ENCODE results near the gene CUTC. TPM values are rescaled to one million over a fixed set of nuclear protein-coding genes. Genes with fewer than 3 reads are reported as not detected.

The CUTC gene
- total and polyA plus RNA-seq, 2 donors (not counting 3 experiments of a cell fraction or from before 2014, with no cell fraction given), result 20.4 to 23.1 TPM

DNA sequence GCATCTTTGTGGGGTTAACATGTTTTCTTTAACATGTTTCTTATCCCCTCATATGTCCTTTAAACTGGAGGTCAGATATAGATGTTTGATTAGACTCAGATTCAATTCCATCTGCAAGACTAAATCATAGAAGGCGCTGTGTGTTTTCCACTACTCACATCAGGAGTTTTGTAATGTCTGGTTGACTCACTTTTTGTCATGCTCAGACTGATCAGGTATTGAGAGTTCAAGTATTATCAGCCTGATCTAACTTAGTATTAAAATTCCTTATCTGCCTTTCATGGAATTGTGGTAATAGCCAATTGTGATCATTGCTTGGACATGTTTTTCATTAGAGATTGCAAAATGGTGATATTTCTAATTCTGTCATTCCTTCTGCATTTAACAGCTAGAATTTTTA is 42.6 kb upstream of the CUTC start:
- dilution Hi-C loops (cut with MboI; ENCODE audit: extremely low pct_ligation_motif_present, low sequenced_read_pairs), result no loop called here
- Histone ChIP-seq H2AFZ (ENCODE audit: low read depth, low read length) (no peak overlapping the region), H4K20me1 (replicated peaks; ENCODE audit: control insufficient read depth, extremely low read depth, insufficient read depth, low read length) (no peaks in the 10 kb centered on the region), H3K9ac (replicated peaks; ENCODE audit: extremely low read depth, insufficient read depth, low read length) (no peak overlapping the region), H3K36me3 (ENCODE audit: control insufficient read depth in 2 of 2, extremely low read depth in 1 of 2, insufficient read depth in 2 of 2, low read length in 2 of 2) (peaks cover 3 to 4% of the 10 kb centered on the region in 2 experiments), H3K27ac (ENCODE audit: insufficient read depth, low read depth, low read length) (no peak overlapping the region), H3K9me1 (replicated peaks; ENCODE audit: control insufficient read depth, extremely low read depth, insufficient read depth, low read length) (no peaks in the 10 kb centered on the region), H3K4me1 (ENCODE audit: control insufficient read depth, extremely low read depth, insufficient read depth, low read length) (no peaks in the 10 kb centered on the region), H3K4me2 (ENCODE audit: insufficient read depth, low read length) (no peak overlapping the region), H3K79me2 (ENCODE audit: control insufficient read depth, insufficient read depth, low read length) (no peaks in the 10 kb centered on the region), H3K27me3 (ENCODE audit: control insufficient read depth in 2 of 2, insufficient read depth in 2 of 2, low read length in 2 of 2) (no peaks in the 10 kb centered on the region), H3K4me3 (replicated peaks in 1 of 3; ENCODE audit: insufficient read depth in 1 of 3, low read depth in 1 of 3, low read length in 3 of 3) (no peak overlapping the region), H3K9me3 (replicated peaks; ENCODE audit: control insufficient read depth, insufficient read depth, low read length) (no peaks in the 10 kb centered on the region)
- FAIRE-seq, result no peak
- POLR2A ChIA-PET, result no interaction called here
- TF ChIP-seq FOS (IDR thresholded peaks at IDR 0.05; ENCODE audit: borderline replicate concordance, insufficient read depth, low read length), result no peak
- TF ChIP-seq JUN (IDR thresholded peaks at IDR 0.05; ENCODE audit: borderline replicate concordance, insufficient read depth, insufficient read length, low read depth), result no peak
- no peak for TF ChIP-seq MYC (IDR thresholded peaks at IDR 0.05; ENCODE audit: low read depth, low read length)
- TF ChIP-seq, protein P1, sequence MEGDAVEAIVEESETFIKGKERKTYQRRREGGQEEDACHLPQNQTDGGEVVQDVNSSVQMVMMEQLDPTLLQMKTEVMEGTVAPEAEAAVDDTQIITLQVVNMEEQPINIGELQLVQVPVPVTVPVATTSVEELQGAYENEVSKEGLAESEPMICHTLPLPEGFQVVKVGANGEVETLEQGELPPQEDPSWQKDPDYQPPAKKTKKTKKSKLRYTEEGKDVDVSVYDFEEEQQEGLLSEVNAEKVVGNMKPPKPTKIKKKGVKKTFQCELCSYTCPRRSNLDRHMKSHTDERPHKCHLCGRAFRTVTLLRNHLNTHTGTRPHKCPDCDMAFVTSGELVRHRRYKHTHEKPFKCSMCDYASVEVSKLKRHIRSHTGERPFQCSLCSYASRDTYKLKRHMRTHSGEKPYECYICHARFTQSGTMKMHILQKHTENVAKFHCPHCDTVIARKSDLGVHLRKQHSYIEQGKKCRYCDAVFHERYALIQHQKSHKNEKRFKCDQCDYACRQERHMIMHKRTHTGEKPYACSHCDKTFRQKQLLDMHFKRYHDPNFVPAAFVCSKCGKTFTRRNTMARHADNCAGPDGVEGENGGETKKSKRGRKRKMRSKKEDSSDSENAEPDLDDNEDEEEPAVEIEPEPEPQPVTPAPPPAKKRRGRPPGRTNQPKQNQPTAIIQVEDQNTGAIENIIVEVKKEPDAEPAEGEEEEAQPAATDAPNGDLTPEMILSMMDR (IDR thresholded peaks at IDR 0.05; ENCODE audit: extremely low read depth in 1 of 2, insufficient read depth in 1 of 2, low read depth in 1 of 2, low read length in 2 of 2), result no peak
- TF ChIP-seq EZH2 (IDR thresholded peaks at IDR 0.05; ENCODE audit: borderline replicate concordance, low read depth, low read length, severe bottlenecking), result no peak
- TF ChIP-seq, protein P2, sequence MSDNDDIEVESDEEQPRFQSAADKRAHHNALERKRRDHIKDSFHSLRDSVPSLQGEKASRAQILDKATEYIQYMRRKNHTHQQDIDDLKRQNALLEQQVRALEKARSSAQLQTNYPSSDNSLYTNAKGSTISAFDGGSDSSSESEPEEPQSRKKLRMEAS (IDR thresholded peaks at IDR 0.05; ENCODE audit: insufficient read depth, insufficient read length), result no peak
- no peak for TF ChIP-seq GATA2 (IDR thresholded peaks at IDR 0.05; ENCODE audit: insufficient read depth, insufficient read length, low read depth, low read length)
- no peak for TF ChIP-seq POLR2AphosphoS5 (IDR thresholded peaks at IDR 0.05; ENCODE audit: insufficient read depth, low read depth, low read length)
- TF ChIP-seq POLR2A (IDR thresholded peaks at IDR 0.05; ENCODE audit: low read depth, low read length), result no peak
- CTCF ChIA-PET, result no interaction called here
- no TSS peak for BruUV-seq (replicated peaks)
- intact Hi-C loops (cut with micrococcal nuclease), result no loop called here
- DNase-seq (ENCODE audit: low read depth, low spot score), result no peak
